H9 (cell line): ENCODE measurements around the gene FRYL. TPM values are rescaled to one million over a fixed set of nuclear protein-coding genes. Genes with fewer than 3 reads are reported as not detected.

Experiments
- DNase-seq: peaks from one replicate; pipeline ENCODE4 v3.0.0-alpha.2; 2017
- H2AFZ ChIP-seq: one replicate; pipeline ENCODE4 v1.6.1; 2013; ENCODE audit warnings: mild to moderate bottlenecking, low read length, control low read depth, moderate library complexity
- H2AK5ac ChIP-seq: 2 replicates; pipeline ENCODE4 v1.6.1; 2013; ENCODE audit warnings: low read length, control low read depth, mixed read lengths; ENCODE audit not compliant: insufficient read length
- H2BK120ac ChIP-seq: one replicate; pipeline ENCODE4 v1.6.1; 2013; ENCODE audit warnings: low read depth, mild to moderate bottlenecking, low read length, control low read depth, inconsistent platforms; ENCODE audit not compliant: poor library complexity, severe bottlenecking
- H2BK12ac ChIP-seq: 2 replicates; pipeline ENCODE4 v1.6.1; 2013; ENCODE audit warnings: low read length, control low read depth, mixed read lengths, low read depth; ENCODE audit not compliant: insufficient read length
- H2BK15ac ChIP-seq: 2 replicates; pipeline ENCODE4 v1.6.1; 2013; ENCODE audit warnings: low read depth, low read length, control low read depth
- H2BK20ac ChIP-seq: one replicate; pipeline ENCODE4 v1.6.1; 2013; ENCODE audit warnings: low read depth, mild to moderate bottlenecking, low read length, control low read depth, inconsistent platforms; ENCODE audit not compliant: poor library complexity, severe bottlenecking
- H2BK5ac ChIP-seq: 2 replicates; pipeline ENCODE4 v1.6.1; 2013; ENCODE audit warnings: low read length, control low read depth, mixed read lengths; ENCODE audit not compliant: insufficient read length
- H3K14ac ChIP-seq: 2 replicates; pipeline ENCODE4 v1.6.1; 2013; ENCODE audit warnings: low read length, control low read depth; ENCODE audit not compliant: insufficient read depth
- H3K18ac ChIP-seq: 2 replicates; pipeline ENCODE4 v1.6.1; 2013; ENCODE audit warnings: low read depth, mild to moderate bottlenecking, mixed read lengths, low read length, control low read depth; ENCODE audit not compliant: insufficient read length
- H3K23ac ChIP-seq: 2 replicates; pipeline ENCODE4 v1.6.1; 2013; ENCODE audit warnings: low read length, control low read depth, mixed read lengths, low read depth; ENCODE audit not compliant: insufficient read length
- H3K23me2 ChIP-seq: 2 replicates; pipeline ENCODE4 v1.6.1; 2013; ENCODE audit warnings: low read depth, mild to moderate bottlenecking, mixed read lengths, low read length, control low read depth; ENCODE audit not compliant: insufficient read length, poor library complexity, severe bottlenecking
- H3K27ac ChIP-seq: 2 replicates; pipeline ENCODE4 v1.5.1; 2013; ENCODE audit warnings: low read length, control low read depth, mixed read lengths, low read depth; ENCODE audit not compliant: insufficient read length
- H3K27me3 ChIP-seq: 2 replicates; pipeline ENCODE4 v1.6.1; 2013; ENCODE audit warnings: low read length, control low read depth, inconsistent platforms; ENCODE audit not compliant: insufficient read depth
- H3K4ac ChIP-seq: 2 replicates; pipeline ENCODE4 v1.6.1; 2013; ENCODE audit warnings: low read depth, mild to moderate bottlenecking, control low read depth, inconsistent platforms, low read length, moderate library complexity
- H3K4me1 ChIP-seq: 2 replicates; pipeline ENCODE4 v1.6.1; 2013; ENCODE audit warnings: low read length, control low read depth, inconsistent platforms; ENCODE audit not compliant: insufficient read depth
- H3K4me2 ChIP-seq: 2 replicates; pipeline ENCODE4 v1.6.1; 2013; ENCODE audit warnings: low read length, control low read depth, mixed read lengths; ENCODE audit not compliant: insufficient read length, insufficient read depth
- H3K56ac ChIP-seq: 2 replicates; pipeline ENCODE4 v1.6.1; 2013; ENCODE audit warnings: low read depth, mild to moderate bottlenecking, mixed read lengths, low read length, control low read depth; ENCODE audit not compliant: insufficient read length
- H3K79me1 ChIP-seq: 2 replicates; pipeline ENCODE4 v1.6.1; 2013; ENCODE audit warnings: low read depth, mild to moderate bottlenecking, moderate library complexity, low read length, control low read depth, inconsistent platforms; ENCODE audit not compliant: insufficient read depth, poor library complexity, severe bottlenecking
- H3K79me2 ChIP-seq: 2 replicates; pipeline ENCODE4 v1.6.1; 2013; ENCODE audit warnings: low read length, control low read depth, inconsistent platforms; ENCODE audit not compliant: insufficient read depth
- H3K9ac ChIP-seq: 2 replicates; pipeline ENCODE4 v1.6.1; 2013; ENCODE audit warnings: low read length, control low read depth, mixed read lengths; ENCODE audit not compliant: insufficient read length; ENCODE audit errors: extremely low read depth
- H3K9me3 ChIP-seq: one replicate; pipeline ENCODE4 v1.6.1; 2013; ENCODE audit warnings: low read depth, low read length, inconsistent platforms; ENCODE audit not compliant: control insufficient read depth
- H3T11ph ChIP-seq: one replicate; pipeline ENCODE4 v1.6.1; 2013; ENCODE audit warnings: mild to moderate bottlenecking, low read length, control low read depth, inconsistent platforms
- H4K20me1 ChIP-seq: one replicate; pipeline ENCODE4 v1.6.1; 2013; ENCODE audit not compliant: control insufficient read depth, insufficient read length, insufficient read depth
- H4K5ac ChIP-seq: 2 replicates; pipeline ENCODE4 v1.6.1; 2013; ENCODE audit warnings: low read depth, mild to moderate bottlenecking, mixed read lengths, low read length, control low read depth; ENCODE audit not compliant: insufficient read length
- H4K8ac ChIP-seq: replicated peaks from 2 replicates; pipeline ENCODE4 v1.6.1; 2013; ENCODE audit warnings: low read length, control low read depth, mixed read lengths, low read depth; ENCODE audit not compliant: insufficient read length
- H4K91ac ChIP-seq: 2 replicates; pipeline ENCODE4 v1.6.1; 2013; ENCODE audit warnings: low read depth, mild to moderate bottlenecking, moderate library complexity, mixed read lengths, low read length, control low read depth; ENCODE audit not compliant: insufficient read length
- H3K27ac Mint-ChIP-seq, 3 experiments: 2 replicates in 2 of 3; 3 replicates in 1 of 3; pipeline ENCODE4 v1.8.0; 2020 to 2021; ENCODE audit warnings: mixed read lengths in 3 of 3, mild to moderate bottlenecking in 1 of 3, moderate library complexity in 1 of 3
- H3K27me3 Mint-ChIP-seq: 2 replicates; pipeline ENCODE4 v1.8.0; 2021; ENCODE audit warnings: low read depth, mild to moderate bottlenecking, moderate library complexity, mixed read lengths
- H3K36me3 Mint-ChIP-seq, 3 experiments: 2 replicates in 2 of 3; 3 replicates in 1 of 3; pipeline ENCODE4 v1.8.0; 2020 to 2021; ENCODE audit warnings: low read depth in 3 of 3, mixed read lengths in 3 of 3; ENCODE audit not compliant: insufficient read depth in 1 of 3
- H3K4me1 Mint-ChIP-seq, 2 experiments: 2 replicates each; pipeline ENCODE4 v1.8.0; 2020; ENCODE audit warnings: mixed read lengths in 2 of 2
- H3K4me3 Mint-ChIP-seq, 2 experiments: 2 replicates in 1 of 2; 3 replicates in 1 of 2; pipeline ENCODE4 v1.8.0; 2020 to 2021; ENCODE audit warnings: mild to moderate bottlenecking in 2 of 2, mixed read lengths in 2 of 2, moderate library complexity in 1 of 2
- H3K9me3 Mint-ChIP-seq, 2 experiments: 2 replicates in 1 of 2; 3 replicates in 1 of 2; pipeline ENCODE4 v1.8.0; 2020; ENCODE audit warnings: mild to moderate bottlenecking in 2 of 2, mixed read lengths in 2 of 2, moderate library complexity in 1 of 2
- CTCF ChIP-seq: fragments of 200-600 bp; sonication (generic); conservative IDR thresholded peaks from 3 replicates; pipeline ENCODE4 v1.8.0; 2021; ENCODE audit warnings: antibody characterized with exemption, mild to moderate bottlenecking
- whole genome bisulfite sequencing: extraction: QIAGEN DNeasy Blood & Tissue Kit; methylation state at CpG from one replicate; pipeline ENCODE4 v1.1.7; 2013; ENCODE audit warnings: missing lambda C conversion rate, low lambda C conversion rate, mixed read lengths; ENCODE audit not compliant: insufficient read length; ENCODE audit errors: extremely low coverage; 5-methylcytosine and 5-hydroxymethylcytosine counted together
- total RNA-seq: library from RNA; stranded (reverse); gene quantifications from 2 replicates; pipeline ENCODE4 v1.2.1, GENCODE V29; 2021

The FRYL gene
- total RNA-seq, 1 experiment from 2014 or later: 31.5 TPM

GRCh38 chr4:48571471-48571870 is 208.6 kb downstream of the FRYL start:
- no peaks in the 10 kb centered on the region for H3K4me1 ChIP-seq
- H4K20me1 ChIP-seq: no peaks in the 10 kb centered on the region
- no peak overlapping the region for H3K56ac ChIP-seq
- no peak overlapping the region for H2BK120ac ChIP-seq
- no peak for TF ChIP-seq CTCF
- peaks cover 7 to 43% (median 33%) of the 10 kb centered on the region in 3 experiments; a peak in 6 of 7 replicates for H3K36me3 Mint-ChIP-seq
- H3K9me3 ChIP-seq: no peaks in the 10 kb centered on the region
- H2BK5ac ChIP-seq: no peak overlapping the region
- H2BK20ac ChIP-seq: no peak overlapping the region
- H2AFZ ChIP-seq: no peak overlapping the region
- no peak overlapping the region for H3K23ac ChIP-seq
- H3K27me3 Mint-ChIP-seq: no peaks in the 10 kb centered on the region
- H3K4me1 Mint-ChIP-seq: no peaks in the 10 kb centered on the region
- H4K8ac ChIP-seq: no peak overlapping the region
- H3K9me3 Mint-ChIP-seq: no peaks in the 10 kb centered on the region
- H3K27ac ChIP-seq: no peak overlapping the region
- H3T11ph ChIP-seq: no peak overlapping the region
- no peak overlapping the region for H4K91ac ChIP-seq
- no peaks in the 10 kb centered on the region for H3K79me2 ChIP-seq
- no peak overlapping the region for H3K4me2 ChIP-seq
- H2AK5ac ChIP-seq: no peak overlapping the region
- H3K79me1 ChIP-seq: no peaks in the 10 kb centered on the region
- H3K23me2 ChIP-seq: no peaks in the 10 kb centered on the region
- no peaks in the 10 kb centered on the region for H3K27me3 ChIP-seq
- no peak overlapping the region for H3K4ac ChIP-seq
- H2BK15ac ChIP-seq: no peak overlapping the region
- H3K9ac ChIP-seq: no peak overlapping the region
- H2BK12ac ChIP-seq: no peak overlapping the region
- no CpG with 5 or more reads among the region's 1 CpG for WGBS
- H3K14ac ChIP-seq: no peak overlapping the region
- no peak overlapping the region for H3K18ac ChIP-seq
- no peak overlapping the region for H4K5ac ChIP-seq
- H3K4me3 Mint-ChIP-seq: no peak overlapping the region
- no peak overlapping the region for H3K27ac Mint-ChIP-seq
- DNase-seq: no peak
